Endothelial cell (in vitro differentiated cells): ENCODE results near the gene FBXL16. TPM values are rescaled to one million over a fixed set of nuclear protein-coding genes. Genes with fewer than 3 reads are reported as not detected.

ENCODE experiments used
- DNase-seq: peaks from one replicate; pipeline ENCODE4 v3.0.0; 2021; ENCODE audit warnings: low spot score
- H3K27ac Mint-ChIP-seq: one replicate; pipeline ENCODE4 v1.8.0; 2021; ENCODE audit warnings: mixed read lengths, inconsistent platforms; ENCODE audit not compliant: unreplicated experiment
- H3K27me3 Mint-ChIP-seq: one replicate; pipeline ENCODE4 v1.8.0; 2021; ENCODE audit warnings: mild to moderate bottlenecking, moderate library complexity, mixed read lengths, inconsistent platforms; ENCODE audit not compliant: unreplicated experiment
- H3K36me3 Mint-ChIP-seq: one replicate; pipeline ENCODE4 v1.8.0; 2021; ENCODE audit warnings: mild to moderate bottlenecking, low read depth, mixed read lengths, inconsistent platforms; ENCODE audit not compliant: unreplicated experiment
- H3K4me1 Mint-ChIP-seq: one replicate; pipeline ENCODE4 v1.8.0; 2021; ENCODE audit warnings: mild to moderate bottlenecking, mixed read lengths, inconsistent platforms; ENCODE audit not compliant: unreplicated experiment
- H3K4me3 Mint-ChIP-seq: one replicate; pipeline ENCODE4 v1.8.0; 2021; ENCODE audit warnings: mild to moderate bottlenecking, mixed read lengths, inconsistent platforms; ENCODE audit not compliant: unreplicated experiment
- H3K9me3 Mint-ChIP-seq: one replicate; pipeline ENCODE4 v1.8.0; 2021; ENCODE audit warnings: mixed read lengths, inconsistent platforms; ENCODE audit not compliant: unreplicated experiment
- total RNA-seq: library from RNA; stranded (reverse); fragmentation: NEBNext Ultra II Directional; extraction: Animal tissue kit (Norgen Biotek cat#: 25700); gene quantifications from one replicate; pipeline ENCODE4 v1.2.1, GENCODE V29; 2021; ENCODE audit not compliant: unreplicated experiment
- TF ChIP-seq, protein P1 (sequence below): fragments of 200-600 bp; sonication (generic); IDR thresholded peaks from one replicate; pipeline ENCODE4 v1.5.0; 2021; ENCODE audit warnings: antibody characterized with exemption; ENCODE audit not compliant: unreplicated experiment

FBXL16 gene
- total RNA-seq, 1 donor from 2014 or later, result not detected

- H3K27ac Mint-ChIP-seq, result no peak overlapping the region
Observed at GRCh38 chr16:645852-646678, 59.5 kb downstream of the FBXL16 start.

GRCh38 chr16:644556-644955 lies 61.0 kb downstream of the FBXL16 start:
- no peak for DNase-seq
- H3K27me3 Mint-ChIP-seq, result peaks cover 3% of the 10 kb centered on the region
- H3K4me1 Mint-ChIP-seq, result peaks cover 2% of the 10 kb centered on the region
- no peak overlapping the region for H3K27ac Mint-ChIP-seq
- H3K9me3 Mint-ChIP-seq, result no peaks in the 10 kb centered on the region
- H3K36me3 Mint-ChIP-seq, result no peaks in the 10 kb centered on the region
- H3K4me3 Mint-ChIP-seq, result no peak overlapping the region
- TF ChIP-seq, protein P1, sequence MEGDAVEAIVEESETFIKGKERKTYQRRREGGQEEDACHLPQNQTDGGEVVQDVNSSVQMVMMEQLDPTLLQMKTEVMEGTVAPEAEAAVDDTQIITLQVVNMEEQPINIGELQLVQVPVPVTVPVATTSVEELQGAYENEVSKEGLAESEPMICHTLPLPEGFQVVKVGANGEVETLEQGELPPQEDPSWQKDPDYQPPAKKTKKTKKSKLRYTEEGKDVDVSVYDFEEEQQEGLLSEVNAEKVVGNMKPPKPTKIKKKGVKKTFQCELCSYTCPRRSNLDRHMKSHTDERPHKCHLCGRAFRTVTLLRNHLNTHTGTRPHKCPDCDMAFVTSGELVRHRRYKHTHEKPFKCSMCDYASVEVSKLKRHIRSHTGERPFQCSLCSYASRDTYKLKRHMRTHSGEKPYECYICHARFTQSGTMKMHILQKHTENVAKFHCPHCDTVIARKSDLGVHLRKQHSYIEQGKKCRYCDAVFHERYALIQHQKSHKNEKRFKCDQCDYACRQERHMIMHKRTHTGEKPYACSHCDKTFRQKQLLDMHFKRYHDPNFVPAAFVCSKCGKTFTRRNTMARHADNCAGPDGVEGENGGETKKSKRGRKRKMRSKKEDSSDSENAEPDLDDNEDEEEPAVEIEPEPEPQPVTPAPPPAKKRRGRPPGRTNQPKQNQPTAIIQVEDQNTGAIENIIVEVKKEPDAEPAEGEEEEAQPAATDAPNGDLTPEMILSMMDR, result no peak

More at GRCh38 chr16:645852-646678, 59.5 kb downstream of the FBXL16 start:
- TF ChIP-seq, protein P1, result no peak
- H3K27me3 Mint-ChIP-seq, result peaks cover 7% of the 10 kb centered on the region
- no peak overlapping the region for H3K4me3 Mint-ChIP-seq
- no peaks in the 10 kb centered on the region for H3K9me3 Mint-ChIP-seq
- no peak for DNase-seq
- no peaks in the 10 kb centered on the region for H3K36me3 Mint-ChIP-seq
- H3K4me1 Mint-ChIP-seq, result no peaks in the 10 kb centered on the region

DNA sequence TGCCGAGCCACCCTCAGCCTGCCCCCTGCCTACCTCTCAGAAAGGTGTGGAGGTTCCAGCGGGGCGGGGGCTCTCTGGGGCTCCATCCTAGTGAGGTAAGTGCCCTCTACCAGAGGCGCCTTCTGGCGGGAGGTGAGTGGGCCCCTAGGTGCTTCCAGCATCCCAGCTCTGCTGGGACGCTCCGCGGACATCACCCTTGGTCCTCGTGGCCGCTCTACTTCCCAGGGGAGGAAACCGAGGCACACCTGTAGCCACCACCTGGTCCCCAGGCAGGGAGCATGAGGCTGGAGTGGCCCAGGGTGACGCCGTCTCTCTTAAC lies 62.6 kb downstream of the FBXL16 start:
- H3K4me1 Mint-ChIP-seq, result peaks cover 2% of the 10 kb centered on the region
- H3K27me3 Mint-ChIP-seq, result peaks cover 3% of the 10 kb centered on the region
- TF ChIP-seq, protein P1, result no peak
- no peak overlapping the region for H3K4me3 Mint-ChIP-seq
- no peaks in the 10 kb centered on the region for H3K36me3 Mint-ChIP-seq
- no peak overlapping the region for H3K27ac Mint-ChIP-seq
- no peak for DNase-seq
- H3K9me3 Mint-ChIP-seq, result no peaks in the 10 kb centered on the region

Other genes with a start within 250 kb of the FBXL16 start
- gene CAPN15, start 178.1 kb downstream of the FBXL16 start, total RNA-seq, result 49.0 TPM
- gene PRR35, start 145.4 kb downstream of the FBXL16 start, total RNA-seq, result not detected
- gene NHLRC4, start 138.8 kb downstream of the FBXL16 start, total RNA-seq, result 0.69 TPM
- gene PIGQ, start 135.8 kb downstream of the FBXL16 start, total RNA-seq, result 38.4 TPM
- gene RAB40C, start 115.7 kb downstream of the FBXL16 start, total RNA-seq, result 18.5 TPM
- 0.44 TPM for gene WFIKKN1, start 74.8 kb downstream of the FBXL16 start, total RNA-seq
- 48.5 TPM for gene METTL26, start 69.5 kb downstream of the FBXL16 start, total RNA-seq
- 2.9 TPM for gene MCRIP2, start 64.0 kb downstream of the FBXL16 start, total RNA-seq
- 25.2 TPM for gene WDR90, start 56.4 kb downstream of the FBXL16 start, total RNA-seq
- gene RHOT2, start 37.7 kb downstream of the FBXL16 start, total RNA-seq, result 121 TPM
- gene RHBDL1, start 30.1 kb downstream of the FBXL16 start, total RNA-seq, result 1.6 TPM
- gene STUB1, start 25.4 kb downstream of the FBXL16 start, total RNA-seq, result 93.7 TPM
- 31.6 TPM for gene JMJD8, start 21.5 kb downstream of the FBXL16 start, total RNA-seq
- gene WDR24, start 15.4 kb downstream of the FBXL16 start, total RNA-seq, result 16.1 TPM
- 11.2 TPM for gene METRN, start 9.3 kb upstream of the FBXL16 start, total RNA-seq
- gene ANTKMT, start 15.3 kb upstream of the FBXL16 start, total RNA-seq, result 11.1 TPM
- gene CCDC78, start 20.6 kb upstream of the FBXL16 start, total RNA-seq, result 0.85 TPM
- gene HAGHL, start 21.3 kb upstream of the FBXL16 start, total RNA-seq, result 1.5 TPM
- gene CIAO3, start 35.2 kb upstream of the FBXL16 start, total RNA-seq, result 51.0 TPM
- gene MSLN, start 54.9 kb upstream of the FBXL16 start, total RNA-seq, result 0.44 TPM
- 27.6 TPM for gene RPUSD1, start 82.6 kb upstream of the FBXL16 start, total RNA-seq
- gene CHTF18, start 82.8 kb upstream of the FBXL16 start, total RNA-seq, result 56.8 TPM
- gene GNG13, start 94.9 kb upstream of the FBXL16 start, total RNA-seq, result not detected